GM23338 (cell line): ENCODE measurements around the gene PARP1. TPM values are rescaled to one million over a fixed set of nuclear protein-coding genes. Genes with fewer than 3 reads are reported as not detected.

ENCODE experiments used
- ATAC-seq: fragments of 200-7000 bp; cut with Tn5 transposase; 3 replicates; pipeline ENCODE4 v1.9.1; 2020
- DNase-seq: peaks from one replicate; pipeline ENCODE4 v3.0.0-alpha.2; 2015; ENCODE audit warnings: low spot score
- H2AFZ ChIP-seq: fragments of 200-600 bp; sonication (generic); 2 replicates; pipeline ENCODE4 v1.8.0; 2016; ENCODE audit warnings: antibody characterized with exemption, mild to moderate bottlenecking, moderate library complexity
- H3F3A ChIP-seq: fragments of 200-600 bp; sonication (generic); replicated peaks from 2 replicates; pipeline ENCODE4 v1.8.0; 2017; ENCODE audit warnings: antibody characterized with exemption, mixed run types, low read depth
- H3K27ac ChIP-seq: fragments of 200-600 bp; sonication (generic); 2 replicates; pipeline ENCODE4 v1.6.1; 2016; ENCODE audit warnings: low read depth
- H3K27me3 ChIP-seq: fragments of 200-600 bp; sonication (generic); 2 replicates; pipeline ENCODE4 v1.8.0; 2016; ENCODE audit warnings: mild to moderate bottlenecking, mixed run types, moderate library complexity; ENCODE audit not compliant: insufficient read depth
- H3K36me3 ChIP-seq: fragments of 200-600 bp; sonication (generic); 2 replicates; pipeline ENCODE4 v1.8.0; 2016; ENCODE audit warnings: mild to moderate bottlenecking; ENCODE audit not compliant: insufficient read depth
- H3K4me1 ChIP-seq: fragments of 200-600 bp; sonication (generic); 2 replicates; pipeline ENCODE4 v1.8.0; 2016; ENCODE audit warnings: mild to moderate bottlenecking, moderate library complexity; ENCODE audit not compliant: insufficient read depth
- H3K4me2 ChIP-seq: fragments of 200-600 bp; sonication (generic); 2 replicates; pipeline ENCODE4 v1.7.1; 2017; ENCODE audit warnings: mixed run types
- H3K4me3 ChIP-seq: fragments of 200-600 bp; sonication (generic); 2 replicates; pipeline ENCODE4 v1.6.1; 2016; ENCODE audit warnings: mixed run types
- H3K79me2 ChIP-seq: fragments of 200-600 bp; sonication (generic); replicated peaks from 2 replicates; pipeline ENCODE4 v1.8.0; 2017; ENCODE audit warnings: mild to moderate bottlenecking; ENCODE audit not compliant: insufficient read depth
- H3K9me2 ChIP-seq: fragments of 200-600 bp; sonication (generic); 2 replicates; pipeline ENCODE4 v1.8.0; 2017; ENCODE audit not compliant: insufficient read depth
- H4K20me1 ChIP-seq: fragments of 200-600 bp; sonication (generic); replicated peaks from 2 replicates; pipeline ENCODE4 v1.8.0; 2017; ENCODE audit warnings: mild to moderate bottlenecking; ENCODE audit not compliant: insufficient read depth
- H3K27ac Mint-ChIP-seq: 2 replicates; pipeline ENCODE4 v1.8.0; 2020; ENCODE audit warnings: inconsistent platforms, mild to moderate bottlenecking, moderate library complexity, mixed read lengths
- H3K27me3 Mint-ChIP-seq: 3 replicates; pipeline ENCODE4 v1.8.0; 2022; ENCODE audit warnings: low read depth, mild to moderate bottlenecking, moderate library complexity, mixed read lengths, inconsistent platforms; ENCODE audit not compliant: insufficient read depth, poor library complexity
- H3K36me3 Mint-ChIP-seq: 3 replicates; pipeline ENCODE4 v1.8.0; 2021; ENCODE audit warnings: low read depth, mild to moderate bottlenecking, inconsistent platforms, moderate library complexity, mixed read lengths
- H3K4me1 Mint-ChIP-seq: 3 replicates; pipeline ENCODE4 v1.8.0; 2020; ENCODE audit warnings: mild to moderate bottlenecking, inconsistent platforms, mixed read lengths
- H3K4me3 Mint-ChIP-seq: 3 replicates; pipeline ENCODE4 v1.8.0; 2021; ENCODE audit warnings: moderate library complexity, mild to moderate bottlenecking, inconsistent platforms, mixed read lengths
- H3K9me3 Mint-ChIP-seq: 3 replicates; pipeline ENCODE4 v1.8.0; 2020; ENCODE audit warnings: moderate library complexity, mild to moderate bottlenecking, inconsistent platforms, mixed read lengths
- CREB1 ChIP-seq: fragments of 250-450 bp; sonication (Bioruptor Pico); IDR thresholded peaks from 2 replicates; pipeline ENCODE4 v1.5.0; 2020; ENCODE audit warnings: low read depth, mild to moderate bottlenecking, moderate library complexity
- EZH2 ChIP-seq: fragments of 200-600 bp; sonication (generic); IDR thresholded peaks from one replicate; pipeline ENCODE4 v1.8.0; 2017; ENCODE audit warnings: antibody characterized with exemption, mild to moderate bottlenecking, low read depth; ENCODE audit not compliant: unreplicated experiment
- EZH2phosphoT487 ChIP-seq: fragments of 200-600 bp; sonication (generic); IDR thresholded peaks from one replicate; pipeline ENCODE4 v1.8.1; 2018; ENCODE audit warnings: antibody characterized with exemption; ENCODE audit not compliant: unreplicated experiment
- JUNB ChIP-seq: IDR thresholded peaks from one replicate; pipeline ENCODE4 v1.6.1; 2016; ENCODE audit warnings: antibody characterized with exemption; ENCODE audit not compliant: unreplicated experiment
- NANOG ChIP-seq: IDR thresholded peaks from 2 replicates; pipeline ENCODE4 v1.6.1; 2016; ENCODE audit warnings: antibody characterized with exemption, borderline replicate concordance
- POLR2AphosphoS5 ChIP-seq: IDR thresholded peaks from 2 replicates; pipeline ENCODE4 v1.6.1; 2016; ENCODE audit warnings: antibody characterized with exemption, low read depth
- STAT1 ChIP-seq: IDR thresholded peaks from one replicate; pipeline ENCODE4 v1.6.1; 2016; ENCODE audit warnings: antibody characterized with exemption; ENCODE audit not compliant: unreplicated experiment
- ZNF114 ChIP-seq: fragments of 250-450 bp; sonication (Bioruptor Pico); IDR thresholded peaks from 2 replicates; pipeline ENCODE4 v1.5.0; 2020; ENCODE audit warnings: mild to moderate bottlenecking, moderate library complexity
- ZNF331 ChIP-seq: fragments of 250-450 bp; sonication (Bioruptor Pico); IDR thresholded peaks from 2 replicates; pipeline ENCODE4 v1.5.0; 2020; ENCODE audit warnings: low read depth, mild to moderate bottlenecking, moderate library complexity
- polyA plus RNA-seq: library from polyadenylated mRNA; unstranded; fragments of >200 nt; fragmentation: Nextera tagmentation; extraction: Ambion mirVana; gene quantifications from 2 replicates; pipeline ENCODE4 v1.2.1, GENCODE V29; 2016
- total RNA-seq: library from RNA; depleted of rRNA; stranded (reverse); fragments of >200 nt; shearing (Covaris generic); gene quantifications from 2 replicates; pipeline ENCODE4 v1.2.3, GENCODE V29; 2014
- TF ChIP-seq, protein P1 (sequence below): IDR thresholded peaks from 2 replicates; pipeline ENCODE4 v1.6.1; 2016; ENCODE audit warnings: antibody characterized with exemption
- TF ChIP-seq, protein P2 (sequence below): fragments of 250-450 bp; sonication (Bioruptor Pico); IDR thresholded peaks from 2 replicates; pipeline ENCODE4 v1.5.0; 2020; ENCODE audit warnings: mild to moderate bottlenecking, moderate library complexity
- TF ChIP-seq, protein P3 (sequence below), 2 experiments: fragments of 200-600 bp in 1 of 2; sonication (generic) in 1 of 2; conservative IDR thresholded peaks; 2 replicates each; pipeline versions ENCODE4 v1.5.1 to v1.6.1; 2016 to 2017; ENCODE audit warnings: antibody characterized with exemption in 2 of 2, low read depth in 2 of 2, mild to moderate bottlenecking in 2 of 2, moderate library complexity in 1 of 2

PARP1 gene
- total and polyA plus RNA-seq, 2 experiments from 2014 or later, result 877 to 1,082 TPM

DNA sequence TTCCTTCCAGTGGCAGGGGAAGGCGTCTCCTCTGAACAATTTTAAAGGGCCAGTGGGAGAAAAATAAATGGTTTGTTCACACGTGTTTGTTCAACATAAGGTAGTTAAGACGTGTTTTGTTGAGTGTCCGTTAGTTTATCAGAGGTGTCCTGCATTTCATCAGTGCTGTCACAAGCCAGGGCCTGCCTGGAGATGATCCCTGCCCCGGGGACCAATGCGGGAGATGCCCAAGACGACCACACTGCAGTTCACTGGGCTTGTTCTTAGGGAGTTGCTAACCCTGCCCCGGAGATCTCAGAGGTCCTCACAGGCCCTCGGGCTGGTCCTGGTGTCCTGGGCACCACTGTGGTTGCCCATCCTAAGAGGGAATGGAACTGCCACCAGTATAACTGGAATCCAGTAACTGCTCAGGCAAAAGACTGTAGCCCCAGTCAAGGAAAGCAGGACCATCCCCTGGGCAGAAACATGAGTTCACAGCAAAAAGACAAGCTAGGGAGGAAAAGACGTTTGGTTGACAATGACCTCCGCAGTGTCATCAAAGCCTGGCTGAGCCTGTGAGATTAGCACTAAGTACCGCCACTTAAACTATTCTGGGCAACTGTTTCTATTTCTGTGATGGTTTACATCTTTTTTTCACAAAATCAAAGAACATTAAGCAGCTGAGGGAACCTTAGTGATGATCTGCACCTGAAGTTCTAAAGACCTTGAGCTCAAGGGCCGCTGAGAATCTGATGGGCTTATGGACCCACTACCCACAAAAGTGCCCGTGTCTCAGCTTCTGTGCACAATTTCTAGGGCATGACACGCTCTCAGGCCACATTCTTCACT lies 54.0 kb downstream of the PARP1 start:
- Histone ChIP-seq H2AFZ (no peak overlapping the region), H3K4me3 (no peak overlapping the region), H3K4me1 (no peaks in the 10 kb centered on the region; the same call in 1 of the 2 replicates), H3F3A (no peaks in the 10 kb centered on the region; the same call in none of the 2 replicates), H3K79me2 (no peaks in the 10 kb centered on the region), H3K4me2 (no peak overlapping the region), H3K9me2 (0 out of 2 replicates have a peak, but pooled peaks cover 5% of the 10 kb centered on the region), H3K27ac (peak overlapping the region; percentile 48; the same call in 1 of the 2 replicates), H4K20me1 (no peaks in the 10 kb centered on the region; the same call in 1 of the 2 replicates), H3K36me3 (no peaks in the 10 kb centered on the region), H3K27me3 (no peaks in the 10 kb centered on the region)
- no peak overlapping the region; the same call in 1 of the 2 replicates for H3K27ac Mint-ChIP-seq
- DNase-seq (no peak), ATAC-seq (peak; percentile 13; the same call in 2 of the 3 replicates)
- no peak overlapping the region for H3K4me3 Mint-ChIP-seq
- no peaks in the 10 kb centered on the region for H3K9me3 Mint-ChIP-seq
- TF ChIP-seq, protein P1, sequence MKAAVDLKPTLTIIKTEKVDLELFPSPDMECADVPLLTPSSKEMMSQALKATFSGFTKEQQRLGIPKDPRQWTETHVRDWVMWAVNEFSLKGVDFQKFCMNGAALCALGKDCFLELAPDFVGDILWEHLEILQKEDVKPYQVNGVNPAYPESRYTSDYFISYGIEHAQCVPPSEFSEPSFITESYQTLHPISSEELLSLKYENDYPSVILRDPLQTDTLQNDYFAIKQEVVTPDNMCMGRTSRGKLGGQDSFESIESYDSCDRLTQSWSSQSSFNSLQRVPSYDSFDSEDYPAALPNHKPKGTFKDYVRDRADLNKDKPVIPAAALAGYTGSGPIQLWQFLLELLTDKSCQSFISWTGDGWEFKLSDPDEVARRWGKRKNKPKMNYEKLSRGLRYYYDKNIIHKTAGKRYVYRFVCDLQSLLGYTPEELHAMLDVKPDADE, result no peak
- TF ChIP-seq, protein P2, sequence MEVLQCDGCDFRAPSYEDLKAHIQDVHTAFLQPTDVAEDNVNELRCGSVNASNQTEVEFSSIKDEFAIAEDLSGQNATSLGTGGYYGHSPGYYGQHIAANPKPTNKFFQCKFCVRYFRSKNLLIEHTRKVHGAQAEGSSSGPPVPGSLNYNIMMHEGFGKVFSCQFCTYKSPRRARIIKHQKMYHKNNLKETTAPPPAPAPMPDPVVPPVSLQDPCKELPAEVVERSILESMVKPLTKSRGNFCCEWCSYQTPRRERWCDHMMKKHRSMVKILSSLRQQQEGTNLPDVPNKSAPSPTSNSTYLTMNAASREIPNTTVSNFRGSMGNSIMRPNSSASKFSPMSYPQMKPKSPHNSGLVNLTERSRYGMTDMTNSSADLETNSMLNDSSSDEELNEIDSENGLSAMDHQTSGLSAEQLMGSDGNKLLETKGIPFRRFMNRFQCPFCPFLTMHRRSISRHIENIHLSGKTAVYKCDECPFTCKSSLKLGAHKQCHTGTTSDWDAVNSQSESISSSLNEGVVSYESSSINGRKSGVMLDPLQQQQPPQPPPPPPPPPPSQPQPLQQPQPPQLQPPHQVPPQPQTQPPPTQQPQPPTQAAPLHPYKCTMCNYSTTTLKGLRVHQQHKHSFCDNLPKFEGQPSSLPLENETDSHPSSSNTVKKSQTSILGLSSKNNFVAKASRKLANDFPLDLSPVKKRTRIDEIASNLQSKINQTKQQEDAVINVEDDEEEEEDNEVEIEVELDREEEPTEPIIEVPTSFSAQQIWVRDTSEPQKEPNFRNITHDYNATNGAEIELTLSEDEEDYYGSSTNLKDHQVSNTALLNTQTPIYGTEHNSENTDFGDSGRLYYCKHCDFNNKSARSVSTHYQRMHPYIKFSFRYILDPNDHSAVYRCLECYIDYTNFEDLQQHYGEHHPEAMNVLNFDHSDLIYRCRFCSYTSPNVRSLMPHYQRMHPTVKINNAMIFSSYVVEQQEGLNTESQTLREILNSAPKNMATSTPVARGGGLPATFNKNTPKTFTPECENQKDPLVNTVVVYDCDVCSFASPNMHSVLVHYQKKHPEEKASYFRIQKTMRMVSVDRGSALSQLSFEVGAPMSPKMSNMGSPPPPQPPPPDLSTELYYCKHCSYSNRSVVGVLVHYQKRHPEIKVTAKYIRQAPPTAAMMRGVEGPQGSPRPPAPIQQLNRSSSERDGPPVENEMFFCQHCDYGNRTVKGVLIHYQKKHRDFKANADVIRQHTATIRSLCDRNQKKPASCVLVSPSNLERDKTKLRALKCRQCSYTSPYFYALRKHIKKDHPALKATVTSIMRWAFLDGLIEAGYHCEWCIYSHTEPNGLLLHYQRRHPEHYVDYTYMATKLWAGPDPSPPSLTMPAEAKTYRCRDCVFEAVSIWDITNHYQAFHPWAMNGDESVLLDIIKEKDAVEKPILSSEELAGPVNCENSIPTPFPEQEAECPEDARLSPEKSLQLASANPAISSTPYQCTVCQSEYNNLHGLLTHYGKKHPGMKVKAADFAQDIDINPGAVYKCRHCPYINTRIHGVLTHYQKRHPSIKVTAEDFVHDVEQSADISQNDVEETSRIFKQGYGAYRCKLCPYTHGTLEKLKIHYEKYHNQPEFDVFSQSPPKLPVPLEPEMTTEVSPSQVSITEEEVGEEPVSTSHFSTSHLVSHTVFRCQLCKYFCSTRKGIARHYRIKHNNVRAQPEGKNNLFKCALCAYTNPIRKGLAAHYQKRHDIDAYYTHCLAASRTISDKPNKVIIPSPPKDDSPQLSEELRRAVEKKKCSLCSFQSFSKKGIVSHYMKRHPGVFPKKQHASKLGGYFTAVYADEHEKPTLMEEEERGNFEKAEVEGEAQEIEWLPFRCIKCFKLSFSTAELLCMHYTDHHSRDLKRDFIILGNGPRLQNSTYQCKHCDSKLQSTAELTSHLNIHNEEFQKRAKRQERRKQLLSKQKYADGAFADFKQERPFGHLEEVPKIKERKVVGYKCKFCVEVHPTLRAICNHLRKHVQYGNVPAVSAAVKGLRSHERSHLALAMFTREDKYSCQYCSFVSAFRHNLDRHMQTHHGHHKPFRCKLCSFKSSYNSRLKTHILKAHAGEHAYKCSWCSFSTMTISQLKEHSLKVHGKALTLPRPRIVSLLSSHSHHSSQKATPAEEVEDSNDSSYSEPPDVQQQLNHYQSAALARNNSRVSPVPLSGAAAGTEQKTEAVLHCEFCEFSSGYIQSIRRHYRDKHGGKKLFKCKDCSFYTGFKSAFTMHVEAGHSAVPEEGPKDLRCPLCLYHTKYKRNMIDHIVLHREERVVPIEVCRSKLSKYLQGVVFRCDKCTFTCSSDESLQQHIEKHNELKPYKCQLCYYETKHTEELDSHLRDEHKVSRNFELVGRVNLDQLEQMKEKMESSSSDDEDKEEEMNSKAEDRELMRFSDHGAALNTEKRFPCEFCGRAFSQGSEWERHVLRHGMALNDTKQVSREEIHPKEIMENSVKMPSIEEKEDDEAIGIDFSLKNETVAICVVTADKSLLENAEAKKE (CRISPR knock-in tag), result no peak
- TF ChIP-seq EZH2, result no peak
- TF ChIP-seq ZNF331, result no peak
- TF ChIP-seq, protein P3, sequence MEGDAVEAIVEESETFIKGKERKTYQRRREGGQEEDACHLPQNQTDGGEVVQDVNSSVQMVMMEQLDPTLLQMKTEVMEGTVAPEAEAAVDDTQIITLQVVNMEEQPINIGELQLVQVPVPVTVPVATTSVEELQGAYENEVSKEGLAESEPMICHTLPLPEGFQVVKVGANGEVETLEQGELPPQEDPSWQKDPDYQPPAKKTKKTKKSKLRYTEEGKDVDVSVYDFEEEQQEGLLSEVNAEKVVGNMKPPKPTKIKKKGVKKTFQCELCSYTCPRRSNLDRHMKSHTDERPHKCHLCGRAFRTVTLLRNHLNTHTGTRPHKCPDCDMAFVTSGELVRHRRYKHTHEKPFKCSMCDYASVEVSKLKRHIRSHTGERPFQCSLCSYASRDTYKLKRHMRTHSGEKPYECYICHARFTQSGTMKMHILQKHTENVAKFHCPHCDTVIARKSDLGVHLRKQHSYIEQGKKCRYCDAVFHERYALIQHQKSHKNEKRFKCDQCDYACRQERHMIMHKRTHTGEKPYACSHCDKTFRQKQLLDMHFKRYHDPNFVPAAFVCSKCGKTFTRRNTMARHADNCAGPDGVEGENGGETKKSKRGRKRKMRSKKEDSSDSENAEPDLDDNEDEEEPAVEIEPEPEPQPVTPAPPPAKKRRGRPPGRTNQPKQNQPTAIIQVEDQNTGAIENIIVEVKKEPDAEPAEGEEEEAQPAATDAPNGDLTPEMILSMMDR (conservative IDR thresholded peaks at IDR 0.05; ENCODE audit: low read depth in 2 of 2), result no peak
- no peak for TF ChIP-seq EZH2phosphoT487
- TF ChIP-seq STAT1, result no peak
- no peak for TF ChIP-seq POLR2AphosphoS5
- no peak for TF ChIP-seq ZNF114 (CRISPR knock-in tag)
- TF ChIP-seq JUNB, result no peak
- no peak for TF ChIP-seq NANOG
- TF ChIP-seq CREB1, result no peak
- peaks cover 2% of the 10 kb centered on the region for H3K27me3 Mint-ChIP-seq
- H3K4me1 Mint-ChIP-seq, result peaks cover 11% of the 10 kb centered on the region
- H3K36me3 Mint-ChIP-seq, result peaks cover 26% of the 10 kb centered on the region
